DND-41 (cell line): ENCODE results near the gene ZRANB3.
A peak's percentile ranks its signal among the peaks of the same experiment; 100 is the strongest.

Experiments used
- ATAC-seq: fragments of 200-7000 bp; cut with Tn5 transposase; 3 replicates; pipeline ENCODE4 v1.9.1; 2021; ENCODE audit warnings: low read depth; ENCODE audit not compliant: insufficient read depth
- DNase-seq: peaks from one replicate; pipeline ENCODE4 v3.0.0-alpha.2; 2020
- H2AFZ ChIP-seq: 2 replicates; pipeline ENCODE4 v1.6.0; 2012; ENCODE audit warnings: low read depth, low read length
- H3K27ac ChIP-seq: 2 replicates; pipeline ENCODE4 v1.5.1; 2012; ENCODE audit warnings: low read length, inconsistent platforms
- H3K27me3 ChIP-seq: fragments of 200-600 bp; sonication (generic); 2 replicates; pipeline ENCODE4 v1.6.0; 2012; ENCODE audit warnings: low read length, mild to moderate bottlenecking, inconsistent platforms; ENCODE audit not compliant: insufficient read depth, poor library complexity
- H3K36me3 ChIP-seq: 2 replicates; pipeline ENCODE4 v1.5.1; 2012; ENCODE audit warnings: low read length, inconsistent platforms; ENCODE audit not compliant: insufficient read depth
- H3K4me1 ChIP-seq: 2 replicates; pipeline ENCODE4 v1.5.1; 2012; ENCODE audit warnings: mild to moderate bottlenecking, low read length; ENCODE audit not compliant: insufficient read depth
- H3K4me2 ChIP-seq: 2 replicates; pipeline ENCODE4 v1.6.0; 2012; ENCODE audit warnings: mild to moderate bottlenecking, moderate library complexity, low read length, inconsistent platforms; ENCODE audit not compliant: insufficient read depth
- H3K4me3 ChIP-seq, 2 experiments: fragments of 200-600 bp in 1 of 2; shearing (Covaris generic) in 1 of 2; 2 replicates each; pipeline ENCODE4 v1.5.1; 2012 to 2016; ENCODE audit warnings: inconsistent platforms in 2 of 2, low read length in 2 of 2, mild to moderate bottlenecking in 2 of 2, low read depth in 1 of 2, moderate library complexity in 1 of 2
- H3K79me2 ChIP-seq: 2 replicates; pipeline ENCODE4 v1.6.0; 2012; ENCODE audit warnings: low read length, inconsistent platforms; ENCODE audit not compliant: insufficient read depth
- H3K9ac ChIP-seq: 2 replicates; pipeline ENCODE4 v1.6.0; 2012; ENCODE audit warnings: low read depth, mild to moderate bottlenecking, inconsistent platforms, low read length, moderate library complexity
- H3K9me3 ChIP-seq: 2 replicates; pipeline ENCODE4 v1.5.1; 2012; ENCODE audit warnings: low read length, moderate library complexity, mild to moderate bottlenecking, inconsistent platforms; ENCODE audit not compliant: insufficient read depth, severe bottlenecking
- H4K20me1 ChIP-seq: 2 replicates; pipeline ENCODE4 v1.6.0; 2012; ENCODE audit warnings: low read length; ENCODE audit not compliant: insufficient read depth
- EZH2 ChIP-seq: IDR thresholded peaks from 3 replicates; pipeline ENCODE4 v1.6.1; 2012; ENCODE audit warnings: borderline replicate concordance, low read depth, mild to moderate bottlenecking, moderate library complexity, low read length, inconsistent platforms; ENCODE audit not compliant: severe bottlenecking
- TF ChIP-seq, protein P1 (sequence below): IDR thresholded peaks from 2 replicates; pipeline ENCODE4 v1.5.1; 2012; ENCODE audit warnings: borderline replicate concordance, low read length, moderate library complexity, mild to moderate bottlenecking; ENCODE audit not compliant: poor library complexity, severe bottlenecking; ENCODE audit errors: extremely low read depth

The ZRANB3 gene

DNA sequence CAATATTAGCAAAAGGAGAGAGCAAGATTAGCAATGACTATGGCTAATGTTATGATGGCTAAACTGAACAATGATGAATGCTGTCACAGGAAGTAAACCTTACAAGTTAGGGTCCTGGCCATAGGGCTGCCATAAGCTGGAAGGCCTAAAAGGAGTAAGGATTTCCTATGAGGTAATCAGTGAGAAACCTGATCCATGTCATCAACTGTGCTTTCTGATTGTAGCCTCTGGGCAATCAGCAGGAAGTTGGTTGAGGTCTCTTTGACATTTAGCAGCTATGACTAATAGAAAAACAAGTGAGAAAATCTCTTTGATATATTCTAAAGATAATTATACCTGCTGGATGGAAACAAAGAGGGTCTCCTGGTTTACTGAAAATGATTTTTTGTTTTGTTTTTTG is 285.9 kb downstream of the ZRANB3 start:
- no peak overlapping the region for H3K4me3 ChIP-seq
- H3K27me3 ChIP-seq, result no peaks in the 10 kb centered on the region
- H4K20me1 ChIP-seq, result no peaks in the 10 kb centered on the region
- no peak overlapping the region for H3K27ac ChIP-seq
- ATAC-seq, result peak; percentile 88
- H3K36me3 ChIP-seq, result no peaks in the 10 kb centered on the region
- H3K4me2 ChIP-seq, result no peak overlapping the region
- H3K9ac ChIP-seq, result no peak overlapping the region
- H3K9me3 ChIP-seq, result no peaks in the 10 kb centered on the region
- H2AFZ ChIP-seq, result no peak overlapping the region
- DNase-seq, result peak; percentile 20
- no peaks in the 10 kb centered on the region; the same call in 1 of the 2 replicates for H3K4me1 ChIP-seq
- no peak for TF ChIP-seq EZH2
- TF ChIP-seq, protein P1, sequence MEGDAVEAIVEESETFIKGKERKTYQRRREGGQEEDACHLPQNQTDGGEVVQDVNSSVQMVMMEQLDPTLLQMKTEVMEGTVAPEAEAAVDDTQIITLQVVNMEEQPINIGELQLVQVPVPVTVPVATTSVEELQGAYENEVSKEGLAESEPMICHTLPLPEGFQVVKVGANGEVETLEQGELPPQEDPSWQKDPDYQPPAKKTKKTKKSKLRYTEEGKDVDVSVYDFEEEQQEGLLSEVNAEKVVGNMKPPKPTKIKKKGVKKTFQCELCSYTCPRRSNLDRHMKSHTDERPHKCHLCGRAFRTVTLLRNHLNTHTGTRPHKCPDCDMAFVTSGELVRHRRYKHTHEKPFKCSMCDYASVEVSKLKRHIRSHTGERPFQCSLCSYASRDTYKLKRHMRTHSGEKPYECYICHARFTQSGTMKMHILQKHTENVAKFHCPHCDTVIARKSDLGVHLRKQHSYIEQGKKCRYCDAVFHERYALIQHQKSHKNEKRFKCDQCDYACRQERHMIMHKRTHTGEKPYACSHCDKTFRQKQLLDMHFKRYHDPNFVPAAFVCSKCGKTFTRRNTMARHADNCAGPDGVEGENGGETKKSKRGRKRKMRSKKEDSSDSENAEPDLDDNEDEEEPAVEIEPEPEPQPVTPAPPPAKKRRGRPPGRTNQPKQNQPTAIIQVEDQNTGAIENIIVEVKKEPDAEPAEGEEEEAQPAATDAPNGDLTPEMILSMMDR, result no peak
- no peaks in the 10 kb centered on the region for H3K79me2 ChIP-seq

DNA sequence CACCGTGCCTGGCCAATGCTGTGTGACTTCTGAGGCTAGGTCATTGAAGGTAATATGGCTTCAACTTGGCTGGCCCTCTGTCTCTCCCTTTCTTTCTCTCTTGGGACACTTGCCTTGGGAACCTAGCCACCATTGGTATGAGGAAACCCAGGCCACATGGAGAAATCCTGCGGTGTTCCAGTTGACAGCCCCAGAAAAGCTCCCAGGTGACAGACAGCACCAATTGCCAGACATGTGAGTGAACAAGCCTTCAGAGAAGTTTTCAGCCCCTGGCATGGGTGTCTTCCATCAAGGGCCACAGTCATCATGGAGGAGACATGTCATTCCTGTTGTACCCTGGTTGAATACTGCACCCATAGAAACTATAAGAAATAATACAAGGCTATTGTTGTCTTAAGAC is 292.4 kb downstream of the ZRANB3 start:
- TF ChIP-seq EZH2, result no peak
- TF ChIP-seq, protein P1, result no peak

DNA sequence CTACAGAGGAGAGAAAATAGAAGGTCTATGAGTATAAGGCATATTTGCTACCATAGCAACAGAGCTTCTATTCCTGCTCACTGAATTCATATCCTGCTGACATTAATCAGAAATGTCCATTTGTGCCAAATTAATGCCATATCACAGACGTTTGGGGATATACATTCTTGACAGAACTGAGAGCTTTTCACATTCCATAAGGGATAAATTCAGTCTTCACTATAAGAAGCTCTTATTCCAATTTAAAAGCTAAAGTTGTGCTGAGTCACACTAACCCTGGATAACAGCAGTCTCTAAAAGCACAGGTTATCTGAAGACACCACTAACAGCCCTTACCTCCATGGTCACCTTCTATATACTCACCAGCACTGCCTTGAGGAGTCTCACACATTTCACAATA is 300.9 kb downstream of the ZRANB3 start:
- Histone ChIP-seq H3K36me3 (peaks cover 3% of the 10 kb centered on the region; the same call in 1 of the 2 replicates), H3K4me3 (no peak overlapping the region), H2AFZ (no peak overlapping the region), H3K4me2 (no peak overlapping the region), H3K27ac (no peak overlapping the region), H3K9ac (no peak overlapping the region), H3K79me2 (no peaks in the 10 kb centered on the region), H3K27me3 (no peaks in the 10 kb centered on the region), H4K20me1 (no peaks in the 10 kb centered on the region), H3K4me1 (no peaks in the 10 kb centered on the region), H3K9me3 (no peaks in the 10 kb centered on the region)
- no peak for DNase-seq
- TF ChIP-seq, protein P1, result no peak
- no peak for TF ChIP-seq EZH2
- no peak for ATAC-seq

More for the DNA sequence above, 292.4 kb downstream of the ZRANB3 start:
- no peak overlapping the region for H3K4me2 ChIP-seq
- H3K36me3 ChIP-seq, result no peaks in the 10 kb centered on the region
- H2AFZ ChIP-seq, result no peak overlapping the region
- H3K4me1 ChIP-seq, result no peaks in the 10 kb centered on the region
- no peaks in the 10 kb centered on the region for H3K79me2 ChIP-seq
- no peaks in the 10 kb centered on the region for H3K9me3 ChIP-seq
- no peaks in the 10 kb centered on the region for H4K20me1 ChIP-seq
- no peak overlapping the region for H3K9ac ChIP-seq
- ATAC-seq (no peak), DNase-seq (no peak)
- H3K27ac ChIP-seq, result no peak overlapping the region
- H3K4me3 ChIP-seq, result no peak overlapping the region
- no peaks in the 10 kb centered on the region for H3K27me3 ChIP-seq

DNA sequence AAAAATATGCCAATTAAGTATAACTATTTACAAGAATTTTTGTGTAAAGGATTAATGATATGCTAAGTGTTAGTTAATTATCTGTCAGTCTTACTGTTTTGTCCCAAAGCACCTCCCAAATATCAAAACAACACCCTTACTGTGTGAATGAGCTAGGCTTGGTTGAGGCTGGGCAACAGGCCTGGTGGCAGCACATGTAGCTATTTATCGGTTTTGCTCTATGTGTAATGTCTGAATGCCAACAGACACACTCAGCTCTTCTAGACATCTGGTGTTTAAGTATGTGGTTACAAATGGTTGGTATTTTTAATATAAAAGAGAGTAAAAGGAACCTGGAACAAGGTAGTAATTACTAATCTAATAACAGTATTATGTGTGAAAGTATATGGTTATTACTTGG is 303.6 kb downstream of the ZRANB3 start:
- Histone ChIP-seq H3K4me1 (no peaks in the 10 kb centered on the region), H3K79me2 (no peaks in the 10 kb centered on the region), H2AFZ (no peak overlapping the region), H3K27me3 (no peaks in the 10 kb centered on the region), H3K9me3 (no peaks in the 10 kb centered on the region), H3K36me3 (peaks cover 3% of the 10 kb centered on the region; the same call in 1 of the 2 replicates), H4K20me1 (no peaks in the 10 kb centered on the region), H3K4me3 (no peak overlapping the region), H3K9ac (no peak overlapping the region), H3K4me2 (no peak overlapping the region), H3K27ac (no peak overlapping the region)
- no peak for DNase-seq
- no peak for ATAC-seq
- TF ChIP-seq, protein P1, result no peak
- no peak for TF ChIP-seq EZH2
